SK-N-DZ (cell line): ENCODE results near the gene LYZL6.
"Not testable (repeated sequence)": the region's sequence is repeated elsewhere in the genome, so short reads cannot be mapped to it uniquely, and the experiment has no call there.

Source experiments
- DNase-seq: peaks from one replicate; pipeline ENCODE4 v3.0.0-alpha.2; 2015; ENCODE audit warnings: low spot score

LYZL6 gene

DNA sequence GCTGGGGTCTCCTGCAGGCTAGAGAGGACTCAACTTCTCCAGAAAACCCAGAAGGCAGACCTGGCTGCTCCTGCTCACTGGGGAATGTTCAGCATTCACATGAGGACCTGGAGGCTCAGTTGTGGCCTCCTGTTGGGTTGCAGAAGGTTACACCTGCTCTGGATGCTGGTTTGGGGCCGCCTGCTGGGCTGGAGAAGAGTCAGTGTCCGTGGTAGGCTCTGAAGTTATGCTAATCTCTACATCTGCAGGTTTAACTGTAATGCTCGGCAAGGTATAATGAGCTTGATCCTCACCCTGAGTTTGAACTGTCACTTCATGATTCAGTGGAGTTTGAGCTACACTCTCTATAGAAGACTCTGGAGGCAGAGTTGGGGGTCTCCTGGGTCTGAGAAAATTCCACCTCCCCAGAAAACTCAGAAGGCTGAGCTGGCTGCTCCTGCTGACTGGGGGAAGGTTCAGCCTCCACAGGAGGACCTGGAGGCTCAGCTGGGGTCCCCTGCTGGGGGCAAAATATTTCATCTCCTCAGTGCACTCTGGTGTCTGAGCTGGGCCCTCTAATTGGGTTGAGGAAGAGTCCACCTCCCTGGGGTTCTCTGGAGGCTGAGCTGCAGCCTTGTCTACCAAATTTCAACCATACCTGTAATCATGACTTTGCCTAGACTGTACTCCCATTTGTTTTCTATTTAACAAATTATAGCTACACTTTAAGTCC is 36.4 kb downstream of the LYZL6 start:
- DNase-seq: no peak

DNA sequence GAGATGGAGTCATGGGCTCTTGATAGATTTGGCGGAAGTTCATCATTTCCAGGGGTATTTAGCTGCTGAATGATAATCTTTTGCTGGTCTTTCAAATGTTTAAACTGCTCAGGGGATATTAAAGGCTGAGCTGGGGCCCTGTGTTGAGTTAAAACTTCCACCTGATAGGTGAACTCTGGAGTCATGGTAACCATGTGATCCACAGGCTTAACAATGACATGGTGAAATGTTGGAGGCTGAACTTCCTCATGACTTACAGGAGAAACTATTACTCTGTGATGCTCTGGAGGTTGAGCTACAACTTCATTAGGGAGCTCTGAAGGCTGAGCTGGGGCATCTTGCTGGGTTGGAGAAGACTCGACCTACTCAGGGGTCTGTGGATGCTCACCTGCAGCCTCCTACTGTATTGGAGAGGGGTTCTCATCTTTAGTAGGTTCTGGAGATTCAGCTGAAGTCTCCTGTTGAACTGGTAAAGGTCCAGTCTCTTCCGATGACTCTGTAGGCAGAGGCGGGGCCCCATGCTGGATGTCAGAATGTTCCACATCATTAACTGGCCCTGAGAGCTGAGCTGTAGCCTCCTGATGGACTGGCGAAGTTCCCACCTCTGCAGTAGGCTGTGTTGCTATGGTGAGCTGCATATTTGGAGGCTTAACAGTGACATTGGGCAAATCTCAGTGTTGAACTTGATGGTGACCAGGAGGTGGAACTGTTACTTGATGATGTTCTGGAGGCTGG is 37.2 kb downstream of the LYZL6 start:
- no peak for DNase-seq

DNA sequence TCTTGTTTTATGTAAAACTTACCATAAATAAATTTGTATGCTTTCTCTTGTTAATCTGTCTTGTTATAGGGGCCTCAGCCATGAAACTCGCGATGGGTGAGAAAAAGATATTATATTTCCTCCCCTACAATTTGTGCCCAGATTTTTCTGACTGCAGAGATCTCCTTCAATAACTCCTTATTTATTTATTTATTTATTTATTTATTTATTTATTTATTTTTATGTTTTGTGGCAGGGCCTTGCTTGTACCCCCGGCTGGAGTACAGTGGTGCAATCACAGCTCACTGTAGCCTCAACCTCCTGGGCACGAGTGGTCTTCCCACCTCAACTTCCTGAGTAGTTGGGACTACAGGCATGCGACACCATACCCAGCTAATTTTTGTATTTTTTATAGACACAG is 40.1 kb downstream of the LYZL6 start:
- DNase-seq: no peak

DNA sequence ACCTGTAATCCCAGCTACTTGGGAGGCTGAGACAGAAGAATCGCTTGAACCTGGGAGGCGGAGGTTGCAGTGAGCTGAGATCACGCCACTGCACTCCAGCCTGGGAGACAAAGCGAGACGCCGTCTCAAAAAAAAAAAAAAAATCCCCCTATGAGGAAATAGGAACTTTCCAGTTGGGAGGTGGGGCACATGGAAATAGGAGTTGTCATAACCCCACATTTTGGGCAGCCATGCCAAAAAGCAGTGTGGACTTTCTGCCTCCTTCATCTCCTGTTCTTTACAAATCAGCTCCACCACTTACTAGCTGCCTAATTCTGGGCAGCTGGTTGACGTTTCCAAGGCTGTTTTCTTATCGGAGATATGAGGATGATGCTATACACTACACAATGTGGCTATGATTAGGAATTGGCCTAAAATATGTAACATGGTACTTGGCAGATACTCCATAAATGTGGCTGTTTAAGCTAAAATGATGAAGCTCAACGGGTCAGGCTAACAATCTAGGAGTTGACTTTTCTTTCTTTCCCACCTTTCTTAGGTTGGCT is 41.8 kb downstream of the LYZL6 start:
- no peak for DNase-seq

DNA sequence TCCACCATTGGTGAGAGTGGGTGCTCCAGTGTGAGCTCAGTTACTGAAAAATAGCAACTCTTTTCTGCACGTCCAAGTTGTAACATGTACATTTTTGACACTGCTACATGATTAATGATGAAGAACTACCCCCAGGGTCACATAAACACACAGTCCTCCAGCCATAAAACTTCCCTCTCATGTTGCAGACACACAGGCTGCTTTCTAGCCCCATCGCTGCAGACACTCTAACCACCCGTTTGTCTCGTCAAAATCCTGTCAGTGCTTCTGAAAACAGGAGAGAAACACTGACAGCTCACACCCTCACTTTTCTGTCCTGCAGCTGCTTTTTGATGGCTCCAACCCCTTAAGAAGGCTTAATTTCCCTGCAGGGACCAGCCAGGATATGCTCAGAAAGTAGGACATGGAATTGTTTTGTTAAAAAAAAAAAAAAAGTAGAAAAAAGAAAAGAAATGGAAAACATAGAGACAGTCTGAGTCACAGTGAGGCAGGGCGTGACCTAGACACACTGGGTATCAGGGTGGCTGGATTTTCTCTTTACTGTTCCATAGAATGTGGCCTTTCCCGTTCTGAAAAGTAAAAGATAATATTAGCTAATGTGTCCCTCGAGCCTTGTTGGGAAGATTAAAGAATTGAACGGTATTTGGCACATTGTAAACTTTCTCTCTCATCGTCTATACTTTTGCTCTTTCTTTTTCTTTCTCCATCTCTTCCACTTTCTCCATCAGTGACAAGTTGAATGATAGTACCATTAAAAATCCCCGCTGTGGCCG is 42.6 kb downstream of the LYZL6 start:
- no peak for DNase-seq

DNA sequence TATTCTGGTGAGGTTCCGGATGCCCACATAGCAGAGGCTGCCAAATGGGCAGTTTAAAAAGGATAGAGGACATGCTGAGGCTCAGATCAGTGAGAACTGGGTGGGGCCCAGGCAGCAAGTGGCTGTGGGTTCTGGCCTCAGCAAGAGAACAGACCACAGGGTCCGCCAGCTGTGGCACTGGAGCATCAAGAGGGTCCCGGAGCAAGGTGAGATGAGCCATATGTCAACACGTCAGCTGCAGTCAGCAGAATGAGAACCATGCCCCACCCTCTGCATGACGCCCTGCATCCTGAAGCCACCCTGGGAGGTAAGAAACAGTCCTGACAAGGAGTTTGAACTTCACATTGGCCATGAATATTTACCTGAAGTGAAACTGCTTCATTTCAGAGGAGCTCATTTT is 43.2 kb downstream of the LYZL6 start:
- no peak for DNase-seq

DNA sequence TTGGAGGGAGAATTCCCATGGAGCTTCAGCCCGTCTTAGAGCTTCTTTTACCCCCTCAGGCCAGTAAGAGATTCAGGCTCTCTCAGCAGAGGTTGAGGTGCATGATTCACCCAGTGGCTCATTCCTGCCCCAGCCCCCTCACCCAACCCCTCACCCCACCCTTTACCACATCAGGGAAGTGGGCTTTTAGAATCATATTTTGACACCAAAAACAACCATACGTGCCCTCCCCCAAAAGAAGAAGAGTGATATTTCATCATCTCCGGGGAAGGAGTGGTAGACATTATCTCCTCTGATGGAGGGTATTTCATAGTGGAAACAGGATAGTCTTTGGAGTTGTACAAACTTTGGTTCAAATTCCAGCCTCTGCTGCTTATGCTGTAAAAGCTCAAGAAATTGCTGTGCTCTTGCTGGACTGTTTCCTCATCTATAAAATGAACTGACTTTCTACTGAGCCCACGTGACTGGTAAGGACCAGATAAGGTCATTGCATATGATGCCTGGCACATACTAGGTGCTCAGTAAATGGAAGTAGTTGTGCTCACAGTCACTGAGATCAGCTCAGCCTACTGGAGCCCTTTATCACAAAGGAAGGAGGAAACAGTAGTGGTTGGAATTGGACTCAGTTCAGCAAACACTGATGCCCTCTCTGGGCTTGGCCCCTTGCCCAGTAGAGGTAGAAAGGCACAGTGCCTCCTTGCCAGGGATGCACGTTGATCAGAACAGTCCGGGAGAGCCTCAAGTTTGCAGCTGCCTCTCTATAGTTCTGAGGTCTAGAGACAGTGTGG is 45.0 kb downstream of the LYZL6 start:
- no peak for DNase-seq

DNA sequence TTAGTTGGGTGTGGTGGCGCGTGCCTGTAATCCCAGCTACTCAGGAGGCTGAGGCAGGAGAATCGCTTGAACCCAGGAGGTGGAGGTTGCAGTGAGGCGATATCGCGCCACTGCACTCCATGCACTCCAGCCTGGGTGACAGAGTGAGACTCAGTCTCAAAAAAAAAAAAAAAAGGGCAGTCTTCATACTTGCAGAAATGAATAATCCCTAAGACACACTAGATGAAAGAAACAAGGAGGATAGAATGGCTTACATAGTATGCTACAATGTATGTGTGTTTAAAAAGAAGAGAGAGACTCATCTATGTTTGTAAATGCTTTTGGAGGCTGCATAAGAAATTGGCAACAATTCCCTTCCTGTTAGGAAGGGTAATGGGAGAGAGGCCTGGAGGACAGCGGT is 45.7 kb downstream of the LYZL6 start:
- DNase-seq: not testable (repeated sequence)

DNA sequence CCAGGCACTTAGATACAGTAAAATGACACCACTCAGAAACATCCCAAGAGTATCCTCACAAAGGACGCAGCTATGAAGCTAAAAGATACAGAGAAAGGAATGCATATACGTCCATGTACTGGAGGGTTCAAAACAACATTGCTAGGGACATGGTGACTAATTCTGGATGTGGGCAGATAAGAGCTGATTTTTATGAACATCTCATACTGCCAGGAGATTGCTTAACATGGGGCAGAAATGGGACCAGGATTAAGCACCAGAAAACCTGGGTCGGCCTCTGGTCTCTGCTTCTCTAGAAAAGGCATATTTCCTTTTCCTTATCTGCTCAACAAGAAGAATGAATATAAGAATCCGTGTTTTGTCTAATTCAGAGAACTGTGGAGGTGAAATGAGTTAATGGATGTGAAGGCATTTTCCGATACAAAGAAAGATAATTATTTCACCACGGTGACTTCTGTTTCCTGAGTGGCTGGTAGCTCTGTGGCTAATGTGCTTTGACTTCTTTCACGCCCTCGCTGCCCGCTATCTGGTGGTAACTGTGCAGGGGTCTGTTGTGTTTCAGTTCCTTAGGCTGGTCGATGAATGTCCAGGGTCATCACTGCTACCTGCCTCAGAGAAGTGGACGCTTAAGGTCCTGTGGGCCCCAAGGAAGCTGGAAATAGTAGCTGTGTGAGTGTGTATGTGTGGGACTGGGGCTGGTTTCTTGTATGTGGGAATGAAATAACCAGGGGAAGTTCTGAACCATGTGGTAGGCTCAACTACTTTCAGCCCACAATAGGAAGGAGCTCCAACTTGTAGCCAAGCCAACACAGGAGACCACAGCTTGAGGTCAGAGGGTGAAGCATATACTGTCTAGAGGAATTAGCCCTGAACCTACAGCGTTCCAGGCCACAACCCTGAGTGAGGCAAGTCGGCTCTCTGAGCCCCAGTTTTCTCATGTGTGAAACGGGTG is 47.6 kb downstream of the LYZL6 start:
- no peak for DNase-seq

DNA sequence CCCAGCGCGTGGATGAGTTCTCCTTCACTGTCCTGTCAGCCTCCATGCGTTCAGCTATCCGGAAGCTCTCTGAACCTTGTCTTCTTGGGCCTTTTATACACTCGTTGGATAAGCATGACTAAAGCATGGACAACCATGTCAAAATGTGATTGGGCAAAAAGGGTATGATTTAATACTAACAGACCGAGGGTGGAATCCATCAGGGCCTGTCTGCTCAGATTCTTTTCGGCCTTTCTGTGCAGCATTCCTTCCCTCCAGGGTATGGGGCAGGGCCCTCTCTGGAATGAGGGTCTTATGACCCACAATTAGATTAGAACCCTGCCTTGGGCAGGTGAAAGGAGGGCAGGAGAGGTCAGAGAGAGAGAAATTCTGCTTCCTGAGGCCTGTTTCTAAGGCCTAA is 49.3 kb downstream of the LYZL6 start:
- no peak for DNase-seq

DNA sequence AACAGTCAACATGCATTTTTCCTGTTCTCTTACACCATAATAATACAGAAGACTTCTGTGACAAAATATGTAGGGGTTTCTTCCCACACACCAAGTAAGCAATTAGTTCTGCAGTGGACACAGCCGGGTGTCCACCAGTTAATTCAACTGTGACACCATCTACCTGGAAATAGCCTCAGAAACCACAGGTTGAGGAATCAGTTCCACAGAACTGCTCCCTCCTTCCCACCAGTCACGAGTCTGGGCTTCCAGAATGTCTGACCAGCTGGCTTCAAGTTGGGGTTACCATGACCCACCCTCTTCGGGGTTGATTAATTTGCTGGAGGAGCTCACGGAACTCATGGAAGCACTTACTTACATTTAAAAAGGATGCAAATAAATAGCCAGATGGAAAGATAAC is 49.8 kb downstream of the LYZL6 start:
- DNase-seq: no peak

DNA sequence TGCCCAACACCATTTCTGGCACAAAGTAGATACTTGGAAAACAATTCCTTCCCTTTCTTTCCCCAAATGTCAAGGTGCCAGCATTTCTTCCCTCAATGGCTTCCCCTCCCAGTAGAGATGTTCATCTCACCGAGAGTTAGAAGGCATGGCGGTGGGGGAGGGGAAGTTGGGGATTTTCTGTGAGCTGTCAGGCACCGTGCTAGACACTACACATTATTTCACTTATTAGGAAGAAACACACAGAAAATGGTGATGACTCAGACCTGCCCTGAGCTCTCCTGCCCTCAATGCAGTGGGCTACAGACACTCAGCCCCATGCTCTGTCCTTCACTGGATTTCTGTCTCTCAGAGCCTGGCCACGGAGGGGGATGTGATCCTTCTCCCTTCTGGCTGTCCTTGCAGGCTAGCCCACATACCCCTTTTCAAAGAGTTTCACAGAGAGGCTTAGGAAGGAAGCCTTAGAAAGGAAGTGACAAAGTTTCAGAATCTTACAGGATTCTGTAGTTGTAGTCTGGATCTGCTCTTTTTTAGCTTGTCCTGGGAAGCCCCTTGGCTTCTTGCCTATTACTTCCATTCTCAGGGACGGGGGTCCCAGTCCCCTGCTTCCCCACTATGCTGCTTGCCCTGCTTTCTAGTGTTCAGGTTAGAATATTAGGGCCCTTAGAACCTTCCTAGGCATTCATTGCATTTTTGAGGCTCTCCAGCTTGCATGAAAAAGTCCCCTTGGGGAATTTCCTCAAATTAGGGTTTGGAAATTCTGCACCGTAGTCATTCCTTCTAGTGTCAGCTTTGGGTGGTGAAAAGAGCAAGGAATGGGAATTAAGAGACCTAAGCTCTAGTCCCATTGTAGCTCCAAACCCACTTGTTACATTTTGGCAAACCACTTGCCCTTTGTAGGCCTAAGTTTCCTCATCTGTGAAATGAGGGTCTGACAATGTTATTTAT is 51.1 kb downstream of the LYZL6 start:
- no peak for DNase-seq

DNA sequence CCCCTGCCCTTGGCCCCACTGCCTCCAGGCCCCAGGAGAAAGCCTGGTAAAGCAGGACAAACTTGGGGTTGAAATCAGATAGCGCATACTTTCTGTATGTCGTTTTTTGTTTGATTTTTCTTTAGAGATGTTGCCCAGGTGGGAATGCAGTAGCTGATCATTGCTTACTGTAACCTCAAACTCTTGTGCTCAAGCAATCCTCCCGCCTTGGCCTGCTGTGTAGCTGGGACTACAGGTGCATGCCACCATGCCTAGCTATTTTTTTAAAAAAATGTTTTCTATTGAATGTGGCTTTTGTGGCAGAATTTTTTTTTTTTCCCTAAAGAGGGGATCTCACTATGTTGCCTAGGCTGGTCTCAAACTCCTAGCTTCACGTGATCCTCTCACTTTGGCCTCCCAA is 52.2 kb downstream of the LYZL6 start:
- no peak for DNase-seq

DNA sequence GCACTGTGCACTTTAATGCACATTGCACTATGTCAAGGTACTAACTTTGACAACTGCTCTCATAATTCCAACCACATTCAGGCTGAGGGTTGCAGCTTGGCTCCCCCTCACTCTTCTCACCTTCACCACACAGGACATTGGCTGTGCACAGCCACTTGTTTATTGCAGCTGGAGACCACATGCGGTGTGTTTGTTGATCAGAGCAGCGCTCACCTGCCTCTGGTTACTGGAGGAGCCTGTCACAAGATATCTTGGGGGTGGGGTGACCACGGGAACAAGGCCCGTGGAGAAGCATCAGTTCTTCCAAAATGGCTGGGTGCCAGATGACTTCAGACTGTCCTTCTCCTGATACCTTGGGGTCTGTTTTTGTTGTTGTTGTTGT is 52.7 kb downstream of the LYZL6 start:
- no peak for DNase-seq

DNA sequence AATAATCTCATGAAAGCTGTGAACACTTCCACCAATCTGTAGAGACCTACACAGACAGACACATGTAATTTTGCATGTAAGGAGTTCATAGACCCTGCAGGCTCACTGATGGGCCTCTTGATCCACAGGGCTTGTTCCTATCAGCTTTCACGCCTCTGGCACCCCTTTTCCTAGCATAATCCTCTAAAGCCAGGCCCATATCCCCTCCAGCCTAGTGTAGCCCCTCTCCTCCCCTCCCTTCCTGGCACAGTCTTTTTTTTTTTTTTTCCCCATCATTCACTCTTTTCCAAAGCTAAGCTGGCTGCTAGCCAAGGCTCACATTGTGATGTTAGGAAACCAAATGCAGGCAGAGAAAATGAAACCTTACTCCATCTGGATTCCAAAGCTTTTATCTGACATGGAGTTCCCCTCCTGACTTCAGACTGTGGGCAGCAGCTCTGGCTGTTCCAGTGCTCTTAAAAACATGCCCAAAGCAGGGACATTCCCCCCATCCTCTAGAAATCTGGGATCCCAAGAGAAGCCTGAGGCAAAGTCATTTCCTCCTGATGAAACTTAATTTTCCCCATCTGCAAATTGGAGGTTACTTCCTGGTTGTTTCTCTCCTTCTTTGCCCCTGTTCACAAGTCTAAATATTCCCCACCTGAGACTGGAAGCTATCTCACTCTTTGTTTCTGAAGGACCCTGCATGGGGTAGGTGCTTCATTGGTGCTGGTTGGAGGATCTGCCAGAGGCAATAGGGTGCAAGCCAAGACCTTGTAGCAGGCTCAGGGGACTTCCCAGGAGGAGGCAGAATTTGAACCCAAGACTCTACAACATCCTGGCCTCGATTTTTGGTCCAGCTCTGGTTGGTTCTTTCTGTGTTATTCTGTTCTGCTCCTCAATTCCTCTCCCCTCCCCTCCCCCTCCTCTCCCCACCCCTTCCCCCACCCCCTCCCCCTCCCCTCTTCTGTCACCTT is 53.4 kb downstream of the LYZL6 start:
- no peak for DNase-seq

DNA sequence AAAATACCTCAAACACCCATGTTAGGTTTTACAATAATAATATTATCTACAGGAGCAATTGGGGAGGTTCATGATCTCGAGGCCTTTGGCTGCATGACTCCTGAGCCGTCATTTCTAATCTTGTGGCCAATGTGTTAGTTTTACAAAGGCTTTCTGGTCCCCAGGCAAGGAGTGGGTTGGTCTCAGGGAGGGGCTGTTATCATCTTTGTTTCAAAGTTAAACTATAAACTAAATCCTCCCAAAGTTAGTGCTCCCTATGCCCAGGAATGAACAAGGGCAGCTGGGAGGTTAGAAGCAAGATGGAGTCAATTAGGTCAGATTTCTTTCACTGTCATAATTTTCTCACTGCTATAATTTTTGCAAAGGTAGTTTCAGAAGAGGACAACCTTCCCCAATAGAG is 54.3 kb downstream of the LYZL6 start:
- no peak for DNase-seq
